Rectal smooth muscle tissue (tissue), 1 donor: ENCODE results near the gene FAM3B.

Experiments
- H3K27ac ChIP-seq: one replicate; pipeline ENCODE4 v1.7.0; 2013; ENCODE audit warnings: low read depth, low read length, inconsistent platforms
- H3K27me3 ChIP-seq: one replicate; pipeline ENCODE4 v1.7.0; 2013; ENCODE audit warnings: low read length; ENCODE audit not compliant: control insufficient read depth, insufficient read depth
- H3K36me3 ChIP-seq: one replicate; pipeline ENCODE4 v1.7.0; 2013; ENCODE audit warnings: low read length; ENCODE audit not compliant: control insufficient read depth, insufficient read depth
- H3K4me1 ChIP-seq: one replicate; pipeline ENCODE4 v1.7.0; 2013; ENCODE audit warnings: low read length; ENCODE audit not compliant: control insufficient read depth, insufficient read depth
- H3K4me3 ChIP-seq: one replicate; pipeline ENCODE4 v1.7.0; 2013; ENCODE audit warnings: low read length
- H3K9ac ChIP-seq: one replicate; pipeline ENCODE4 v1.7.0; 2013; ENCODE audit warnings: low read length

FAM3B gene

DNA sequence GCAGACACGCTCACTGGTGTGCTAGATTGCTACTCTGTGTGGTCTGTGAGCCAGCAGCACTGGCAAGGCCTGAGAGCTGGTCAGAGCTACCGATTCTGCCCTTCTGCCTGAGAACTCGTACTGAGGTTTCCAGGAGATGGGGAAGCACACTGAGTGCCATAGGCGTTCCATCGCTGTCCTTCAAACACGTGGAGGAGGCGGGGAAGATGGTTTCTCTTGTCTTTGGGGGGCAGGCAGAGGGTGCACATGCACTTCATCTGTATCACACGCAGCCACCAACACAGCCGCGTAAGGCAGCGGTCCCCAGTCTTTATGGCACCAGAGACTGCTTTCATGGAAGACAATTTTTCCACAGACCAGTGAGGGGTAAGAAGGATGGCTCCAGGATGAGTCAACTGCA, 85.6 kb downstream of the FAM3B start:
- no peak overlapping the region for H3K9ac ChIP-seq
- H3K27ac ChIP-seq = no peak overlapping the region
- H3K4me1 ChIP-seq = no peaks in the 10 kb centered on the region
- H3K36me3 ChIP-seq = no peaks in the 10 kb centered on the region
- H3K4me3 ChIP-seq = no peak overlapping the region
- H3K27me3 ChIP-seq = no peaks in the 10 kb centered on the region

- Histone ChIP-seq H3K9ac (no peak overlapping the region), H3K27me3 (no peaks in the 10 kb centered on the region), H3K4me1 (no peaks in the 10 kb centered on the region), H3K4me3 (no peak overlapping the region), H3K36me3 (no peaks in the 10 kb centered on the region), H3K27ac (no peak overlapping the region)
Observed at GRCh38 chr21:41402796-41403195, 86.2 kb downstream of the FAM3B start.

DNA sequence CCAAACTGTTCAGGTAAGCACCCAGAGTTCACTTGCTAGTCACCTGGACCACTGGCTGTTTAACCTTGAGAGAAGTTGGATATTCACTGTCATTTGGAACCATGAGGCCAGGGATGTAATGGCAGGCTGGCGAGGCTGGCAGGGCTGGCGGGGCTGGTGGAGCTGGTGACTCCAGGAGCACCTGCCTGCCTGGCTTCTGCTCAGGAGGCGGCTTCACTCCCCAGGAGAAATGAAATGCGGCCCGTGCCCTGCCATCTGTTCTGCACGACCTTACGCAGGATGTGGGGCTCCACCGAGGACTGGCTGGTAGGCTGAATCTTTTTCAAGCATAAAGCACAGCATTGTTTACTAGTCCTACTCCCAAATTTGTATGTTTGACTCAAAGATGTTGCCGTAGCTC, 86.7 kb downstream of the FAM3B start:
- no peaks in the 10 kb centered on the region for H3K36me3 ChIP-seq
- H3K27ac ChIP-seq = no peak overlapping the region
- H3K4me1 ChIP-seq = no peaks in the 10 kb centered on the region
- no peaks in the 10 kb centered on the region for H3K27me3 ChIP-seq
- no peak overlapping the region for H3K9ac ChIP-seq
- no peak overlapping the region for H3K4me3 ChIP-seq

GRCh38 chr21:41403966-41404365, 87.4 kb downstream of the FAM3B start:
- H3K27ac ChIP-seq = no peak overlapping the region
- H3K4me1 ChIP-seq = no peaks in the 10 kb centered on the region
- H3K9ac ChIP-seq = no peak overlapping the region
- no peak overlapping the region for H3K4me3 ChIP-seq
- no peaks in the 10 kb centered on the region for H3K36me3 ChIP-seq
- no peaks in the 10 kb centered on the region for H3K27me3 ChIP-seq

DNA sequence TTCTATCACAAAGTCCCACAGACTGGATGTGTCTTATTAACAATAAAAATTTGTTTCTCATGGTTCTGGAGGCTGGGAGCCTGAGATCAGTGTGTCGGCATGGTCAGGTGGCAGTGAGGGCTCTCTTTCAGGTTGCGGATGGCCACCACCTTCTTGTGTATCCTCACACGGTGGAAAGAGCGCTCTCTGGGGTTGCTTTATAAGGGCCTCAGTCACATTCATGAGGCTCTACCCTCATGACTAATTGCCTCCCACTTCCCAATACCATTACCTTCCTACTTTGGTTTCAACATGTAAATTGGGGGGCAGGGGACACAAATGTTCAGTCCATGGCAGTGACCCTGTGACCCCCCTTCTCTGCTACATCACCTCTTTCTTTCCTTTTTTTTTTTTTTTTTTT, 88.7 kb downstream of the FAM3B start:
- Histone ChIP-seq H3K4me3 (no peak overlapping the region), H3K4me1 (no peaks in the 10 kb centered on the region), H3K36me3 (no peaks in the 10 kb centered on the region), H3K27ac (no peak overlapping the region), H3K9ac (no peak overlapping the region), H3K27me3 (no peaks in the 10 kb centered on the region)

DNA sequence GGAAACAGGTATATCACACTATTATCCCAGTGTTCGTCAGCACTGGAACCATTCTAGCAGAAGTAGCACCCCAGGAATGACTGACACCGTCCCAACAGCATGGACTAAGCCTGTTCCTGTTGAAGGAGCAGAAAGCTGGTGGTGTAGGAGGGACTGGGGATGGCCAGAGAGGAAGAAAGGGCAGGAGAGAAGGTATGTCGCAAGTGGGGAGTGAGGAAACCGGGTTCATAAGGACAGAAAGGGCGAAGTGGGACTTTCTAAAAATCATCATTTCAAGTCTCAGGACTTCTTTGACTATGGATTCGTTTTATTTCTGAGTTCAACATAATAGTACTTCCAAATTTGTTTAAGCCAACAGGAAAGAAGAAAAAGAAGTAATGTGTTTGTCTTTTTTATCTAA, 89.7 kb downstream of the FAM3B start:
- no peak overlapping the region for H3K27ac ChIP-seq
- H3K4me1 ChIP-seq = no peaks in the 10 kb centered on the region
- no peak overlapping the region for H3K9ac ChIP-seq
- no peaks in the 10 kb centered on the region for H3K36me3 ChIP-seq
- no peaks in the 10 kb centered on the region for H3K27me3 ChIP-seq
- H3K4me3 ChIP-seq = no peak overlapping the region
